Ureter (tissue), 1 donor: ENCODE data around the gene S100A3. TPM values are rescaled to one million over a fixed set of nuclear protein-coding genes. Genes with fewer than 3 reads are reported as not detected.
A peak's percentile ranks its signal among the peaks of the same experiment; 100 is the strongest.

Experiments
- DNase-seq: peaks from one replicate; pipeline ENCODE4 v3.0.0-alpha.2; 2020; ENCODE audit warnings: low spot score
- total RNA-seq: library from RNA; stranded (reverse); gene quantifications from one replicate; pipeline ENCODE4 v1.2.4, GENCODE V29; 2023
- donor health status: DM: yes; HTN: yes; CAD: no.

S100A3 gene
- total RNA-seq, 1 donor from 2014 or later = 6.5 TPM

- DNase-seq = no peak
Observed at GRCh38 chr1:153547560-153548551, 1.2 kb downstream of the S100A3 start.

GRCh38 chr1:153546796-153547559 is 2.1 kb downstream of the S100A3 start:
- DNase-seq = no peak

- DNase-seq = no peak
Observed at GRCh38 chr1:153546371-153546770, 2.7 kb downstream of the S100A3 start.

DNA sequence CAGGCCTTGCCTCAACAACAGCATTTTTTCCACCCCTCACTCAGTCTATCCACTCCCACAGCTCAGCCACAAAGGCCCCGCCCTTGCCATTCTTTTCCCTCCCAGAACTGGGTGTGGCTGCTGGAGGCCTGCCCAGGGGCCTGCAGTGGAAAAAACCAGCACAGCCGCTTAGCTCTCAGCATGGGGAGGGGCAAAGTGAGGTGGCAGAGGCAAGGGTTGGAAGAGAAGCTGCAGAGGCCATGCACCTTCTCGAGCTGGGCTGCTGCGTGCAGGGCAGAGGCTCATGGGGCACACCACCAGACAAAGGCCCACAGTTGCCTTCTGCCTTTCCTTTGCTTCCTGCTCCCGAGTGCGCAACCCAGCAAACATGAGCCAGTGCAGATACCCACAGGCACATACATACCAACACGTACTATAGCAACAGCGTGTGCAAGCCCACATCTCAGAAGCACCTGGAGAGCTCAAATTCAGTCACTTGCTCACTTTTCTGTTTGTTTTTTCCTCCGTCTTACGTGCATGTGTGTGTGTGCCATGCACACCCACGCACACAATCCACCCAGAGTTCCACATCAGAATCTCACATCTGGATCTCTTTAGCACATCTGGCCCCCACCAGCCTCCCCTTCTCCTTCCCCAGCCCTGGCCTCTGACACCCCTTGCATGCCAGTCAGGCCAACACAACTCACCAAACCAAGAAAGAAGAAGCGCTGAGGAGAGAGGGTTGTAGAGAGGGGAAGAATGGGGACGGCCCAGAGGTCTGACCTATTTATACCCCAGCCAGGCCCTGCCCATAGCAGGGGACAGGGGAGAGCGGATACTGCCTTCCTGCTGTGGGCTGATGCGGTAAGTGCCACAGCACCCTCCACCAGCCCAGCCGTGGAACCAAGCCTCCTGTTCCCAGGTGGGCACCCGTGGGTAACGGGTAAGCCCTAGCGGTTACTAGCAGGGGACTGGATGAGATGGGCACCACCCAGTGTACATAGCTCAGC is 3.7 kb downstream of the S100A3 start, which contains the start of gene S100A4:
Gene S100A4, minus strand, starts transcription at position 740 of the 989 bp plus-strand sequence. CDS start 1,012 bp downstream, outside the sequence.
- peak; percentile 97 for DNase-seq

DNA sequence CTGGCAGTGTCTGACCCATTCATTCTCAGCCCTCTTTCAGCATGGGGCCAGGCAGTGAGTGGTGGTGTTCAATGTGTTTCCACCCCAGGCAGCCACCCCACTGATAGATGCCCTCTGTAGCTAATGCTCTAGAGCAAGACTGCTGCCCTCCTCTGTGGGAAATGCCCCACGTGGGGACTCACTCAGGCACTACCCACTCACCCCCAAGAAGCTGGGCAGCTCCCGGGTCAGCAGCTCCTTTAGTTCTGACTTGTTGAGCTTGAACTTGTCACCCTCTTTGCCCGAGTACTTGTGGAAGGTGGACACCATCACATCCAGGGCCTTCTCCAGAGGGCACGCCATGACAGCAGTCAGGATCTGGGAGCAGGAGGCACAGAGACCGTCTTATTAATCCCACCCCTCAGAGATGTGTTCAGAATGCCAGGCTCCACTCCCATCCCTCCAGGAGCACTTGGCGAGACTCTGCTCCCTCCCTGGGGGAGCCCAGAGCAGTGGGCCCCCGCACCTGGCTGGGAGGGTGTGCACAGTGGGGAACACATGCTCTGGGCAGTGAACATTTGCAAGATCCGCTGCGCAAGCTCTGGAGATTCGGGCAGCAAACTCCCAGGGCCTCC is 4.5 kb downstream of the S100A3 start:
- no peak for DNase-seq

DNA sequence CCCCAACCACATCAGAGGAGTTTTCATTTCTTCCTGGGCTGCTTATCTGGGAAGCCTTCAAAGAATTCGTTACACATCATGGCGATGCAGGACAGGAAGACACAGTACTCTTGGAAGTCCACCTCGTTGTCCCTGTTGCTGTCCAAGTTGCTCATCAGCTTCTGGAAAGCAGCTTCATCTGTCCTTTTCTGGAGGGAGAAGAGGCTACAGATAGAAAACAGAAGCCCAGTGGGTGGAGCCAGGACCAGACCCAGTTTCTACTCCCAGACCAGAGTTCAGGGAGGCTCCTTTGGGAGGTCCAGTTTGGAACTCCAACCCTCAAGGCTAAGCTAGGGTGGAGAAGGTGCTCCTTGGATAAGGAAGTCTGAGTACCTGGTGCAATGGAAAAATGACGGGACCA is 5.3 kb downstream of the S100A3 start:
- no peak for DNase-seq

DNA sequence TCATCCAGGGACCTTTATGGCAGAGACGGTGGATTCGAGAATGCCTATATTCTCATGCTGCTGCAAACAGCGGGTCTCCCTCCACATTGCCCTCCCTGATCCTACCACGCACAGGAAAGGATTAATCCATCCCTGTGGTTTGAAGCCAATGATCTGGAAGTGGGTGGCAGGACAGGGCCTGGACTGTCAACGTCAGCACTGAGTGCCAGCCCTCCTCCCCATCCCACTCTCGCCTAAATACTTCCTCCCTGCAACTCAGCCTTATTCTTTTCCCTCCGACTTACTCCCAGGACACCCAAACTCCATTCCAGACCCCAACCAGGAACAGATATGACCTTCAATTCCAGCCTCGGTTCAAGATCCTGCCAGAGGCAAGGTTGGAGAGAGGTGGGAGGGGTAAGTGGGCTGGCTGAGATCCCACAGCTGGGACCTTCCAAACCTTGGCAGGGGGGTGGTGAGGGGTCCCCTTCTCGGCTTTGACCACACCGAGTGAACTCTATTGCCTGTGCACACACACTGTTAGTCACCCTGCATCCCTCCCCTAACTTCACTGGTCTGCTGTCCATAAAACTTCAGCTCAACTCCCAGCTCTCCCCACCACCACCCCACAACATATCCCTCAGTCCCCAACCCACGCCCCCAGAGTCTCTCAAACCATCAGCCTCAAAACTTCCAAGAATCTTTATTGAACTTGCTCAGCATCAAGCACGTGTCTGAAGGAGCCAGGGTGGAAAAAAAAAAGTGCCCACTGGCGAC is 5.9 kb downstream of the S100A3 start:
- no peak for DNase-seq

DNA sequence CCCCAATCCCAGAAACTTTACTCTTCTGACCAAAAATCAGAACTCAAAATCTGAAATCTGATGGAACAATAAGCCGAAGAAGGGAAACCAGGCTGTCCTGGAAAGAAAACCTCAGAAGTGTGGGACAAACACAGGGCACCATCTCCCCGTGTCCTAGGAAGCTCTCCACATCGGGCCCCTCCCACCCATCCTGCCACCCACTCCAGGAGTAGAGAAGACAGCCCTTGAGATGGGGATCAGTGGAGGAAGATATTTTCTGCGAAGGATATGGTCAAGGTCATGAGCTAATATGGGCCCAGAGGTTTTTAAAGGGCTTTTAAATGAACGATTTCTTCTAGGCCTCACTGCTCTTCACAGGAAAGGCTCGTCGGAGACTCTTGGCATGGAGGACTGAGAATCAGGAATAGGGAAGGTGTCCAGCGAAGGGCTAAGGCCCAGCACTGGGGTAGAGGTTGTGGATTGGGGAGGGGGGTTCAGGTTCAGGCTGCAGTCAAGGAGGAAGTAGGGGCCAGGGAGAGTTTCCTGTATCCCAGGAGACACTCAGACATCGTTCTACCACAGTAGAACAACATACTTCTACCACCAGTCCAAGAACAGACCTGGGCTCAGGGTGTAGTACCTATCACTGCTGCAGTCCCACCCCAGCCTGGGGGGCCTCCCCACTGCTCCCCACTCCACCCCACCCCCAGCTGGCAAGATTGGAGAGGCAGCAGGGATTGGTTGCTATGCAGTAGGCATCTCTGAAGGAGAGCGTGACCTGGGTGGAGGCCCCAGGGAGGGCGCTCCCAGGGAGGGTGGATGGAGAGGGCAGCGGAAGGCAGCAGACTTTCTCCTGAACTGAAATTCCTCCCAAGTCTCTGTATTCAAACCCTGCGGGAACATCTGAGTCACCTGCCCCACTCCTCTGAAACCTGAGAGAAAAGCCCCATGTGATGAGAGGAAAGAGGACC is 7.1 kb downstream of the S100A3 start:
- DNase-seq = no peak

DNA sequence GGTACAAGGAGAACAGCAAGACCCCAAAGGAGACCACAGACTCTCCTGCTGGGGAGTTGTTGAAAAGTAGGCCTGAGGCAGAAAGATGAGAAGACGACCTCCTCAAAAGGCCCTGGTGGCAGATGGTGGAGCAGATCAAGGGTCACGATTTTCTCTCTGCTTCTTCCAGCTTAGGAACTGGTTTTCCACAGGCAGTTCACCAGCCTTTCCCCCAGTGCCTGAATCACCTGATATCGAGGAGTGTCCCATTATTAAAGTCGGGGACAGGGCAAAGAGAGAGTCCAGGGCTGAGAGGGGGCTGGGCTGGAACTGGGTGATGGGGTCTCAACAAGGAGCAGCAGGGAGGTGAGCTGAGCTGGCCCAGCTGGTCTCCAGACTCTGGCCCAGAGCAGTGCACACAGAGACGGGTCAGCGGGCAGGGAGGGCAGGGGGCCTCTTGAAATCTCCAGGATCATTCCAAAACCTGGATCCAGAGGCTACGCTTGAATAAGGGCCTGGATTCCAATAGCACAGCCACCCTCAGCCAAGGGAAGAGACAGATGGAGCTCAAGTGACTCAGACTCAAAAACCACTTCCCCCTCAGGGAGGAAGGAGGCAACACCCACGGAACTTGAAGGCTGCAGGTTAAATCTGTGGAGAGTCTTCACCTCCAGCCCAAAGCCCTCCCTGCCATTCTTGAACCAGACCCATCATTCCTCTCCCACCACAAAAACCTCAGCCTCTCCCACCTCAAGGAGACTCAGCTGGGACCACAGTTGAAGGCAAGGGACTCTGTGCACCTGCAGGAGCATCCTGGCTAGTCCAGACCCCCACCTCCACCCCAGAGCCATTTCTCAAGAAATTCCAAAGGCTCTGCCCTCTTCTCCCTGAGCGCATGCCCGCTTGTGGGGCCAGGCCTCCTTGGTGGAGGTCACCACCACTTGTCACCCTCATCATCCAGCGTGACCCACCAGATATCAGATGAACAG is 8.4 kb downstream of the S100A3 start, which contains the start of gene S100A5:
Gene S100A5, minus strand, starts transcription at position 541 of the 968 bp plus-strand sequence. CDS start 743 bp downstream, outside the sequence.
- no peak for DNase-seq

DNA sequence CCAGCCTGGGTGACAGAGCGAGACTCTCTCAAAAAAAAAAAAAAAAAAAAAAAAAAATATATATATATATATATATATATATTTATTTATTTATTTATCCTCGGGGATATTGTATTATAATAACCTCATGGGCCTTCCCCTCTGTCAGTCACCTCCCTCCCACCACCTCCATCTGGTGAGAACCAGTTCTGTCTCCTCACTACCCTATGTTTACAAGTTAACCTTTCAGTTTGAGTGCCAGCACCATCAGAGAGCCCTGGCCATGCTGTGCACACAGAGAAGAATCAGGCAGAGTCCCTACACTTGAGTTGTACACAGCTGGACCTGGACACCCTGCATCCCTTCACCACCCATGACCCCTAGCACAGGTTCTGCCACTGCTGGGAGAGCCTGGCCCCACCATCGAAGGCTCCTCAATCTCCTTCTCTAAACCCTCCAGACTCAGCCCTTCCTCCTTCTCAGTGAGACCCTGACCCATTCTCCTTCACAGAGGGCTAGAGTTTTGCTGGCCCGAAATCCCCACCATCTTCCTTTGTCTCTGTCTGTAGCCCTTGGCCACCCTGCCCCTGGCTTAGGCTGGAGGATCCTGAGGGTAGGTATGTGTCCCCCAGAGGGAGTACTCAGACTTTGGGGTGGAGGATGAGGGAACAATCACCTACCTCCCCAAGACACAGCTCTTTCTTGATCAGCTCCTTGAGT is 9.5 kb downstream of the S100A3 start:
- DNase-seq = no peak

- no peak for DNase-seq
Observed at GRCh38 chr1:153538315-153538821, 10.7 kb downstream of the S100A3 start.

DNA sequence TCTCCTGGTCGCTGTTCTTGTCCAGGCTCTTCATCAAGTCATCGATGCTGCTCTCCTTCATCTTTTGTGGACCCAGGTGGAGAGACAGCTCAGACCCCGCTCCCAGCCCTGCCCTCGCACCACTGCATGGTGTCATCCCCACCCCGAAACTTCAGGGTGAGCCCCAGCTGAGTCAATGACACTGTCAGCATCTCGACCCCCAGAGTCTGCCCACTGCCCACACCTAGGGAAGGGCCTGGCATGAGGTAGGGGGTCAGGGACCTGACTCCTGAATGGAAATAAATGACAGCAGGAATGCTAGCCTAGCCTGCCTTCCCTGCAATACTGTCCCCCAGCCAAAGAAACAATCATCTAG is 11.7 kb downstream of the S100A3 start:
- DNase-seq = no peak

DNA sequence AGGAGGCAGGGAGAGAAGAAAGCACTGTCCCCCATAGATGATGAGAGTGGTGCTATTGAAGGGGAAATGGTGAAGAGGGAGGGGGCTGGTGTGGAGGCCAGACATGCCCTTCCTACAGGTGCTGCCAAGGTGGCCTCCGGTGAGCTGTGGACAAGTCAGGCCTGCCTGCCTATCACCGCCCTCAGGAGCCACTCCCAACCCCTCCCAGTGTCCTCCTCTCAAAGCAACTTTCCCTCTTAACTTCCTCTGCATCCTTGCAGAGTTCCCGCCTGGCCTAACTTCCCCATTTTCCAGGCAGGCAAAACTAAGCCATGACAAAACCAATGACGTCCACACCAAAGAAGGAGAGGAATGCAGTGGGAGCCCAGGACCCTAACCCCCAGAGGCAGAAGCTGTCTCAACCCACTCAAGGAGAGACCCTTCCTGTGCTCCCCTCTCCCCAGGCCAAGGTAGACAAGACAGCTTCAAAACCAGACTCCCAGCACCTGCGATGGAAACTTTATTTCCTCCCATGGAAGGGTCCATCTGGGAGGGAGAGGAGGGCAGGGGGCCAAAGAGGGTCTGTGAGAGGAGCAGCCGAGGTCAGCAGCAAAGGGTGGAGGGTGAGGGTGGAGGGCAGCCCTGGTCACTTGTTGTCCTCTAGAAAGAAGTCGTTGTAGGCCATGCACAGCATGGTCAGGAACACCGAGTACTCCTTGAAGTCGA is 12.2 kb downstream of the S100A3 start:
- peak; percentile 77 for DNase-seq

DNA sequence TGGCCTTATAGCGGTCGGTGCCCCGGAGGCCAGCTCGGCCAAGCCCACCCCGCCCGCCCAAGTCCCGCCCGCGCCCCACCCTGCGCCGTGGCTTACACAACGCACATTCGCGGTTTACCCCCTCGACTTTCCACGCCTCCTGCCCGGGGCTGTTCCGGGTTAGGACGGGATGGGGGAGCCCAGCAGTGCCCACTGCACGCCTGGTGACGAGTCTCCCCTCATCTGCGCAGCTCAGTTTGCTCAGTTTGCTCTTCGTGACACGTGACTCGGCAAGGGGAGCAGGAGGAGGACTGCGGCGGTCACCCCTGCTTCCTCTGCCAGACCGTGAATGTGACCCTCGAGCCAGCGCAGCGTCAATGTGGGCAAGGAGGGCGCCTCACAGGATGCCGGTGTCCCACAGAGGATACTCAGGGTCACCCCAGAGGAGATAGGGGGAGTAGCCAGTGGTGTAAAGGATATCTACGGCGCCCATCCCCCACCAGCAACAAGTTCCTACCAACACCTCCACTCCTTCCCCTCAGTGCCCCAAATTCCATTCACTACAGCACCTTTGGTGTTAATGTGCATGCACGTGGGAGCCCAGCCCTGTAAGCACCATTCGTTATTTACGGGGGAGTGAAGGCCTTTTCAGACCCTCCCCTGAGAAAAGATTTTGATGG is 12.9 kb downstream of the S100A3 start:
- DNase-seq = peak; percentile 96

GRCh38 chr1:153535242-153536011 is 13.6 kb downstream of the S100A3 start, which contains the start of gene S100A6:
S100A6 (minus strand) TSS chr1:153535991; CDS start chr1:153535339, 652 bp downstream.
- peak; percentile 87 for DNase-seq
